Lower lobe of right lung (tissue), 2 donors: ENCODE results near the gene USP11. TPM values are rescaled to one million over a fixed set of nuclear protein-coding genes. Genes with fewer than 3 reads are reported as not detected.
A peak's percentile ranks its signal among the peaks of the same experiment; 100 is the strongest.
"Not testable (repeated sequence)": the region's sequence is repeated elsewhere in the genome, so short reads cannot be mapped to it uniquely, and the experiment has no call there.

Source experiments
- ATAC-seq, 2 donors: fragments of 200-7000 bp; cut with Tn5 transposase; one replicate each; pipeline ENCODE4 v1.9.1; 2020 to 2022; ENCODE audit warnings: mild to moderate bottlenecking in 2 of 2, moderate library complexity in 2 of 2
- DNase-seq: peaks from one replicate; pipeline ENCODE4 v3.0.0-alpha.2; 2020
- H3K27ac ChIP-seq: fragments of 200-600 bp; one replicate; pipeline ENCODE4 v1.8.0; 2022
- H3K27me3 ChIP-seq: fragments of 200-600 bp; one replicate; pipeline ENCODE4 v1.8.0; 2022; ENCODE audit warnings: low read depth
- H3K36me3 ChIP-seq: fragments of 200-600 bp; one replicate; pipeline ENCODE4 v1.8.0; 2022; ENCODE audit warnings: mild to moderate bottlenecking
- H3K4me1 ChIP-seq: fragments of 200-600 bp; one replicate; pipeline ENCODE4 v1.8.0; 2022
- H3K4me3 ChIP-seq: fragments of 200-600 bp; one replicate; pipeline ENCODE4 v1.8.0; 2022; ENCODE audit warnings: mild to moderate bottlenecking
- H3K9me3 ChIP-seq: fragments of 200-600 bp; one replicate; pipeline ENCODE4 v1.8.0; 2022
- CTCF ChIP-seq: fragments of 200-600 bp; IDR thresholded peaks from one replicate; pipeline ENCODE4 v1.8.0; 2022; ENCODE audit warnings: antibody characterized with exemption, mild to moderate bottlenecking
- intact Hi-C: fragments of 100-400 bp; cut with DNase I; formaldehyde crosslinking; loops from one replicate; pipeline ENCODE4 v1.11.0; 2022
- total RNA-seq: library from RNA; stranded (reverse); fragmentation: NEBNext Ultra II Directional; extraction: Animal tissue kit (Norgen Biotek cat#: 25700); gene quantifications from one replicate; pipeline ENCODE4 v1.2.1, GENCODE V29; 2021
- donor health status: DM: no; HTN: yes; CAD: no; lungs with severe emphysema.

USP11 gene
- total RNA-seq, 1 donor from 2014 or later = 52.9 TPM

DNA sequence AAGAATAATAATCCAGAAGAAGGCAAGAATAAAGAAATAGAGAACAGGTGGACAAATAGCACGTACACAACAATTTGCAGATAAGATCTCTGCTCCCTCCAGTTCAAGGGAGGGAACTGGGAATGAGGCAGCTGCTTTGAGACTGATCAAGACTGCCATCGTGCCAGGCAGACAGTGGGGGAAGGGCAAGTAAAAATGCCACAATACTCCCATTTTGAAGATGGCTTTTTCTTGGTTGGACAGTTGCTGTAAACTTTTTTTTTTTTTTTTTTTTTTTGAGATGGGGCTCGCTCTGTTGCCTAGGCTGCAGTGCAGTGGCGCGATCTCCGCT lies 17.2 kb downstream of the USP11 start:
- Histone ChIP-seq H3K36me3 (peaks cover 23% of the 10 kb centered on the region), H3K4me1 (no peaks in the 10 kb centered on the region), H3K4me3 (no peak overlapping the region), H3K9me3 (no peaks in the 10 kb centered on the region), H3K27me3 (no peaks in the 10 kb centered on the region), H3K27ac (no peak overlapping the region)
- ATAC-seq (no peak), DNase-seq (no peak)
- intact Hi-C loops = no loop called here
- TF ChIP-seq CTCF = no peak

DNA sequence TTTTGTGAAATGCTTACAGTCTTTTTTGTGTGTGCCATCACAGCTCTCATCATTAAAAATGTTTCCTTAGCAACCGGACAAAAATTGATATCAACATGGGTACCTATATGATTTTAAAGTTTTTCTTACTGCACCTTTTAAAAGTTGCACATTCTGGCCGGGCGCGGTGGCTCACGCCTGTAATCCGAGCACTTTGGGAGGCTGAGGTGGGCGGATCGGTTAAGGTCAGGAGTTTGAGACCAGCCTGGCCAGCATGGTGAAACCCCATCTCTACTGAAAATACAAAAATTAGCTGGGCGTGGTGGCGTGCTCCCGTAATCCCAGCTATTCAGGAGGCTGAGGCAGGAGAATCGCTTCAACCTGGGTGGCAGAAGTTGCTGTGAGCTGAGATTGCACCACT lies 24.8 kb downstream of the USP11 start:
- H3K36me3 ChIP-seq, H3K27me3 ChIP-seq, H3K27ac ChIP-seq, H3K4me1 ChIP-seq, DNase-seq, ATAC-seq, intact Hi-C loops, H3K4me3 ChIP-seq, H3K9me3 ChIP-seq: not testable (repeated sequence)

GRCh38 chrX:47264483-47265173 lies 31.8 kb downstream of the USP11 start:
- Histone ChIP-seq H3K27me3 (no peaks in the 10 kb centered on the region), H3K36me3 (no peaks in the 10 kb centered on the region), H3K27ac (no peak overlapping the region), H3K4me1 (no peaks in the 10 kb centered on the region), H3K4me3 (no peak overlapping the region), H3K9me3 (no peaks in the 10 kb centered on the region)
- TF ChIP-seq CTCF = no peak
- intact Hi-C loops = no loop called here
- peak in 1 of 2 donors; percentile 21 for ATAC-seq
- no peak for DNase-seq

- Histone ChIP-seq H3K4me1 (no peaks in the 10 kb centered on the region), H3K9me3 (no peaks in the 10 kb centered on the region), H3K27ac (no peak overlapping the region), H3K4me3 (no peak overlapping the region), H3K27me3 (no peaks in the 10 kb centered on the region), H3K36me3 (no peaks in the 10 kb centered on the region)
- no peak for TF ChIP-seq CTCF
- DNase-seq (no peak), ATAC-seq (no peak)
- intact Hi-C loops = no loop called here
Observed at GRCh38 chrX:47266643-47267042, 33.8 kb downstream of the USP11 start.

- DNase-seq = no peak
- Histone ChIP-seq H3K9me3 (no peaks in the 10 kb centered on the region), H3K4me1 (no peaks in the 10 kb centered on the region), H3K36me3 (no peaks in the 10 kb centered on the region), H3K4me3 (no peak overlapping the region), H3K27me3 (no peaks in the 10 kb centered on the region), H3K27ac (no peak overlapping the region)
- no peak for ATAC-seq
- intact Hi-C loops = no loop called here
- TF ChIP-seq CTCF = no peak
Observed at GRCh38 chrX:47272013-47272408, 39.2 kb downstream of the USP11 start.

GRCh38 chrX:47273011-47273730 lies 40.4 kb downstream of the USP11 start:
- no peaks in the 10 kb centered on the region for H3K27me3 ChIP-seq
- no peak for DNase-seq
- no peaks in the 10 kb centered on the region for H3K9me3 ChIP-seq
- no peak for TF ChIP-seq CTCF
- intact Hi-C loops = no loop called here
- H3K4me3 ChIP-seq = no peak overlapping the region
- H3K4me1 ChIP-seq = no peaks in the 10 kb centered on the region
- ATAC-seq = no peak
- no peak overlapping the region for H3K27ac ChIP-seq
- H3K36me3 ChIP-seq = no peaks in the 10 kb centered on the region
